GM10266 (cell line): ENCODE measurements around the gene PCSK4.

ENCODE experiments used
- DNase-seq: peaks from one replicate; pipeline ENCODE4 v3.0.0; 2012; ENCODE audit errors: extremely low spot score
- TF ChIP-seq, protein P1 (sequence below): IDR thresholded peaks from 2 replicates; pipeline ENCODE4 v1.5.1; 2012; ENCODE audit warnings: mild to moderate bottlenecking, low read depth; ENCODE audit not compliant: control insufficient read depth, insufficient read depth; ENCODE audit errors: missing control alignments

PCSK4 gene

GRCh38 chr19:1451916-1452801 is 38.0 kb downstream of the PCSK4 start:
- no peak for DNase-seq
- TF ChIP-seq, protein P1, sequence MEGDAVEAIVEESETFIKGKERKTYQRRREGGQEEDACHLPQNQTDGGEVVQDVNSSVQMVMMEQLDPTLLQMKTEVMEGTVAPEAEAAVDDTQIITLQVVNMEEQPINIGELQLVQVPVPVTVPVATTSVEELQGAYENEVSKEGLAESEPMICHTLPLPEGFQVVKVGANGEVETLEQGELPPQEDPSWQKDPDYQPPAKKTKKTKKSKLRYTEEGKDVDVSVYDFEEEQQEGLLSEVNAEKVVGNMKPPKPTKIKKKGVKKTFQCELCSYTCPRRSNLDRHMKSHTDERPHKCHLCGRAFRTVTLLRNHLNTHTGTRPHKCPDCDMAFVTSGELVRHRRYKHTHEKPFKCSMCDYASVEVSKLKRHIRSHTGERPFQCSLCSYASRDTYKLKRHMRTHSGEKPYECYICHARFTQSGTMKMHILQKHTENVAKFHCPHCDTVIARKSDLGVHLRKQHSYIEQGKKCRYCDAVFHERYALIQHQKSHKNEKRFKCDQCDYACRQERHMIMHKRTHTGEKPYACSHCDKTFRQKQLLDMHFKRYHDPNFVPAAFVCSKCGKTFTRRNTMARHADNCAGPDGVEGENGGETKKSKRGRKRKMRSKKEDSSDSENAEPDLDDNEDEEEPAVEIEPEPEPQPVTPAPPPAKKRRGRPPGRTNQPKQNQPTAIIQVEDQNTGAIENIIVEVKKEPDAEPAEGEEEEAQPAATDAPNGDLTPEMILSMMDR, result no peak

GRCh38 chr19:1450735-1451731 is 39.1 kb downstream of the PCSK4 start:
- TF ChIP-seq, protein P1, result no peak
- DNase-seq, result no peak

- DNase-seq, result peak; percentile 82
- TF ChIP-seq, protein P1, result no peak
Observed at GRCh38 chr19:1449467-1450442, 40.4 kb downstream of the PCSK4 start, which contains the start of gene APC2. TSS of gene APC2 (plus strand) at chr19:1450121. CDS start at chr19:1453002, 2,881 bp downstream.

- DNase-seq, result no peak
Observed at GRCh38 chr19:1447944-1448343, 42.2 kb downstream of the PCSK4 start.

DNA sequence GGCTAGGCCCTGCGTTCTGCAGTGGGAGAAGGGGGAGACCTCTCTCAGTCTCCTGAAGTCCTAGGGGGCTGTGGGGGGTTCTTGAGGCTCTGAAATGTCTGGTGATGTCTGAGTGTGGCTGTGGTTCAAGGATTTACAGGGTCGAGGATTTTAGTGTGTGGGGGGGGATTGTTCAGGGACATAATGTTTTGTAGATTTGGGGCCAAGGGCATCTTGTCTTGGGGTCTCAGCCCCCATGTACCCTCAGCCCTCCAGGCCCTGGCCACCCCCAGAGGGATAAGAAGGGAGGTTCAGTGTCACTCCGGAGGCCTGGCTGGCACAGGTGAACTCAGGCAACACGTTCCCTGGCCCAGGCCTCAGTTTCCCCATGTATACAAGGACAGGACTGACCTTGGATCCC is 42.6 kb downstream of the PCSK4 start:
- no peak for DNase-seq
- TF ChIP-seq, protein P1, result no peak

More at GRCh38 chr19:1447944-1448343, 42.2 kb downstream of the PCSK4 start:
- TF ChIP-seq, protein P1, result no peak
